ENCODE data around the gene RAPGEF3. TPM values are rescaled to one million over a fixed set of nuclear protein-coding genes. Genes with fewer than 3 reads are reported as not detected.

The RAPGEF3 gene, protein sequence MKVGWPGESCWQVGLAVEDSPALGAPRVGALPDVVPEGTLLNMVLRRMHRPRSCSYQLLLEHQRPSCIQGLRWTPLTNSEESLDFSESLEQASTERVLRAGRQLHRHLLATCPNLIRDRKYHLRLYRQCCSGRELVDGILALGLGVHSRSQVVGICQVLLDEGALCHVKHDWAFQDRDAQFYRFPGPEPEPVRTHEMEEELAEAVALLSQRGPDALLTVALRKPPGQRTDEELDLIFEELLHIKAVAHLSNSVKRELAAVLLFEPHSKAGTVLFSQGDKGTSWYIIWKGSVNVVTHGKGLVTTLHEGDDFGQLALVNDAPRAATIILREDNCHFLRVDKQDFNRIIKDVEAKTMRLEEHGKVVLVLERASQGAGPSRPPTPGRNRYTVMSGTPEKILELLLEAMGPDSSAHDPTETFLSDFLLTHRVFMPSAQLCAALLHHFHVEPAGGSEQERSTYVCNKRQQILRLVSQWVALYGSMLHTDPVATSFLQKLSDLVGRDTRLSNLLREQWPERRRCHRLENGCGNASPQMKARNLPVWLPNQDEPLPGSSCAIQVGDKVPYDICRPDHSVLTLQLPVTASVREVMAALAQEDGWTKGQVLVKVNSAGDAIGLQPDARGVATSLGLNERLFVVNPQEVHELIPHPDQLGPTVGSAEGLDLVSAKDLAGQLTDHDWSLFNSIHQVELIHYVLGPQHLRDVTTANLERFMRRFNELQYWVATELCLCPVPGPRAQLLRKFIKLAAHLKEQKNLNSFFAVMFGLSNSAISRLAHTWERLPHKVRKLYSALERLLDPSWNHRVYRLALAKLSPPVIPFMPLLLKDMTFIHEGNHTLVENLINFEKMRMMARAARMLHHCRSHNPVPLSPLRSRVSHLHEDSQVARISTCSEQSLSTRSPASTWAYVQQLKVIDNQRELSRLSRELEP
- 1 to 10 TPM; 1.1 to 1.4 TPM for total RNA-seq

DNA sequence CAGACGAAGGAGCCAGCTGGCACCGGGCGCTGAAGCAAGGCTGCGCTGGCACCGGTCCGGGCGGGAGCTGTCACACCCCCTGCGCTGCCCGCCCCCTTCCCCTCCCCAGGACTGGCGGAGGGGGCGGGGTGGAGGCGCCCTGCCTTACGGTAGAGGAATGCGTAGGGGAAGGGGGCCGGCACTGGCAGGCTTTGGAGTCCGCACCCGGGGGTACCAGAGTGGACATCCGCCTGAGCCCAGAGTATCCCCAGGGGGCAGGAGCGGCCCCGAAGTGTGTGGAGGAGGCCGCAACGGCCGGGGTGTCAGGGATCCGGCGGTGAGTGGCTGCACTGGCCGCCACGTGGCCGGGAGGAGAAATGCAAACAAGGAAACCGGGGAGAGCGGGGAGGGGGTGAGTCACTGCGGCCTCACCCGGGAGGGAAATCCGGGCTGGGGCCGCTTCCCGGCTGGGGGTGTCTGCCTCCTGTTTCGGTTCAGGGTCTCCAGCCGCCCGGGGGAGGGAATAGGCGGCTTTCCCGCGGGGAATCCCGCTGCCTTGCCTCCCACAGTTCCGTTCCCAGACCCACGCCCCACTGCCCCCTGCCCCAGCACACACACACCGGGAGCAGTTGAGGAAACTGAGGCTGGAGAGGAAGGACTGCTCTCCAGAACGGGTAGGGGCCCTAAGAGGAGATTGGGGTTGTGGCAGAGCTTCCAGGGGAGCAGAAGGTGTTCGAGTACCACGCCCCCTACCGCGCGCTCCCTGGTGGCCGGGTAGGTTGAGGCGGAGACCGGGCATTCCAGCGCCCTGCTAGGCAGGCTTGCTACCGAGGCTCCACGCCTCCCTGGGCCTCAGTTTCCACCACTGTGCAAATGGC is at the start of gene RAPGEF3:
RAPGEF3 (minus strand) TSS at position 47 of the 857 bp plus-strand sequence. CDS start 324 bp downstream, outside the sequence.
- CTCF ChIA-PET: interaction anchor here (0.8 to 14.0 kb wide), 8 partner anchors 9 to 146 kb away, joined by 3 to 147 read pairs (median 8); partner anchors contain the start of genes SLC48A1 and VDR
- POLR2A ChIA-PET: interaction anchor here (0.6 kb wide), 2 partner anchors 331 to 402 kb away, joined by 3 to 7 read pairs; no protein-coding TSS in a partner anchor

DNA sequence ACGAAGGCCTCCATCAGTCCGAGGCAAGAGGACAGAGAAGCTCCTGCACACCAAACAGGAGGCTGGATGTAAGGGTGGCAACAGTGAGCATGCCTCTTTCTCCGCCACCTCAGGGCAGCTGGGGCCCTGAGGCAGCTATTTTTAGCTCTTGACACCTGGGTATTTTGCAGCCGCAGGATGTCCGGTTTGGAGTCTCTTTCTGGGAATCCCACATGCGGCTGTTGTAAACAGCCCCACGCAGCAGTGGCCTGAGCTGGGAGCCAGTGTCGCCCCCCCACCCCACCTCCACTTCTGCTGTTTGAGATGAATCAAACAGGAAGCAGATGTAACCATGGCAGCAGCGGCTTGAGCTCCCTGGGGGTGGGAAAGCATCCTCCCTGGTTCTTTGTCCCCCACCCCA is 49.4 kb upstream of the RAPGEF3 start:
- ChIA-PET CTCF (interaction anchor here (0.9 to 12.3 kb wide), 11 partner anchors 10 to 93 kb away, joined by 3 to 185 read pairs (median 4); partner anchors contain the start of genes HDAC7 and SLC48A1), POLR2A (interaction anchor here (0.8 to 2.8 kb wide), 8 partner anchors 10 to 77 kb away, joined by 4 to 39 read pairs (median 6); partner anchors contain the start of gene HDAC7)

DNA sequence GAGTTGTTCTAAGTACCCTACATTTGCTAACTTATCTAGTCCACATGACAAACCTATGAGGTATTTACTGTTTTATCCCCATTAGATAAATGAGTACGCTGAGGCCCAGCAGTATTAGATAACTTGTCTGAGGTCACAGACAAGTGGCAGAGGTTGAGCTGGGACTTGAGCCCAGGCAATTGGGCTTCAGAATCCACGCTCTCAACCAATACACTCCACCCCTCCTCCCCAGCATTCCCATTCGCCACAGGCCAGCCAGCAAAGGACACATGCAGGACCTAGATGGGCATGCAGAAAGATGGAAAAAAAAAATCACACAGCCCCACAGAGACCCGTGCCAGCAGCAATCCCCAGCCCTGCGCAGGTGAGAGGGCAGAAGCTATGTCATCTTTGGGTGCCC is 48.7 kb upstream of the RAPGEF3 start:
- POLR2A ChIA-PET: interaction anchor here (1.2 to 2.8 kb wide), 7 partner anchors 9 to 78 kb away, joined by 4 to 39 read pairs (median 8); partner anchors contain the start of gene HDAC7
- CTCF ChIA-PET: interaction anchor here (0.9 to 12.3 kb wide), 11 partner anchors 10 to 92 kb away, joined by 3 to 185 read pairs (median 4); partner anchors contain the start of gene HDAC7

DNA sequence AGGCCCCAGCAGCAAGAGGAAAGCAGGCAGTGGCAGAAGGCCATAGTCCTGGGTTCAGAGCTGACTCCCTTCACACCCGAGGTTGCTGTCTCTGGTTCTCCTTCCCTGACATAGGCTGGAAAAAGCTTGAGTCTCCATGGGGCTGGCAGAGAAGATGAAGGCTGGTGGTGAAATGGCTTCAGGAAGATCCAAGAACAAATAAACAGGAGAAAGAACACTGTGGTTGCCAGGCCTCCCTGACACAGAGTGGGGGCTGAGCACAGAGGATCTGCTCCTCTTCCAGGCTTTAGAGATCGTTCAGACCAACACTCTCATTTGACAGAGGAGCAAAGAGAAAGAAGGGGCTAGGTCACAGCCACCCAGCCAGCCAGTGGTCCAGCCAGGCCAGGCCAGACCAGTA is 46.7 kb upstream of the RAPGEF3 start:
- ChIA-PET CTCF (interaction anchor here (1.0 to 12.3 kb wide), 3 partner anchors 32 to 90 kb away, joined by 3 to 185 read pairs (median 3); no protein-coding TSS in a partner anchor), POLR2A (interaction anchor here (1.1 kb wide), 1 partner anchor 26 kb away, joined by 5 read pairs; no protein-coding TSS in a partner anchor)

DNA sequence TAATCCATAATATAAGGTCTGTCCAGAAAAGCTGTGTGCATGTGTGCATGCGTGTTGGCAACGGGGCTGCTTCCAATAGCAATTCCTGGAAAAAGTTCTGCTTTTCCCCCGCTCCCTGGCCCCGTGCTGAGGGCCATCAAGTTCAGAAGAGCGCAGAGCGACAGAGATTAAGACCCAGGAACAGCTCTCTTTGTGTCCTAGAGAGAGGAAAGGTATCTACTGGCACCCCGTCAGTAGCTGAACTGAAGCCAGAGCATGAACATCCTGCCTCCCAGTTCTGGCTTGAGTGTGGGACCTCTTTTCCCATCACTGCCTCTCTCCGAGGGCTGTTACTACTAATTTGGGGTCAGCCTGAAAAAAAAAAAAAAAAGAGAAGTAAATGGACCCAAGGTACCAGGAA is 45.5 kb upstream of the RAPGEF3 start:
- POLR2A ChIA-PET: interaction anchor here (1.1 kb wide), 1 partner anchor 28 kb away, joined by 5 read pairs; no protein-coding TSS in a partner anchor
- CTCF ChIA-PET: interaction anchor here (0.5 to 12.3 kb wide), 7 partner anchors 9 to 88 kb away, joined by 3 to 185 read pairs (median 3); no protein-coding TSS in a partner anchor

DNA sequence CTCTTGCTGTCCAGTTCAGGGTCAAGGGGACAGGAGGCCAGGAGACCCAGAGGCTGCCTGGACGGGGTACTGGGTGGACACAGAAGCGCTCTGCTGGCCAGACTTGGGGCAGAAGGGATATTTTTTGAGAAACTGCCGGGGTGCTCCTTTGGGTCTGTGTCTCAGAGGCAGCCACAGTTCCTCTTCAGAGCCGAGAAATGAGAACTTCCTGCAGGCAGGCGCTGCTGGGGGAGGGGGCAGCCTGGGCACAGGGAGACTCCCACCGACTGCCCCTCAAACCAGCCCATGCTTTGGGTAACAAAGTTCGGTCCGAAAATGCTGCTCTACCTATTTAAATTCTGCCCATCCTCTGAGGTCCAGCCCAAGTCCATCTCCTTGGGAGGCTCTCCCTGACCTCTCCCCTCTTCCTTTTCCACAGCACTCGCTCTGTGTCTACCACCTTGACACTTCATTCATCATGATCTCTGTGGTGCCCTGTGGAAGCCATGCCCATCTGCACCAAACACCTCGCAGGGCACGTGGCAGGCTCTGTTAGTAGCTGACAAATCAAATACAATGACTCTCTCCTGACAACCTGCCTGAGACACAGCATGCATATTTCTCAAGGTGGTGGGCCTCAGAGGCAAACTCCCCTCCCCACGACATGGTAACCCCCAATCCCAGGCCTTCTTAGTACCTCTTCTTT is 44.7 kb upstream of the RAPGEF3 start:
- CTCF ChIA-PET: interaction anchor here (1.1 to 12.3 kb wide), 6 partner anchors 8 to 88 kb away, joined by 3 to 185 read pairs (median 9); no protein-coding TSS in a partner anchor
- POLR2A ChIA-PET: no interaction called here

DNA sequence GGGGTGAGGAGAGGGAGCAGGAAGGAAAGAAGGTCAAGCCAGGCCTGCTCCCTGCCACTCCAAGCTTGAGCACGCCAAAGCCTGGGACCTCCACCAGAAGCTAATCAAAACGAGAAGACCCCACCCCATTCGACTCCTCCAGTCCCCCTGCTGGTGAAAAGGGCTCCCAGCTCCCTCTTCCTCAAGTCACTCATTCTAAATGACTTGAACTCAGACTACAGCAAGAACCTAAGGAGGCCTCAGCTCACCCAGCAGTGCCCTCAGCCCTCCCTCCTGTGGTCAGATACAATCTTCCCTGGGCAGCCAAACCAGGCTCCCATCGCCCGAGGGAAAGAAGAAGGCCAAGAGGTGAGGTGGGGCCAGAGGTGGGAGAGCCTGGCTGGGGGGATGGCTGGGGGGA is 43.6 kb upstream of the RAPGEF3 start:
- ChIA-PET POLR2A (interaction anchor here (1.0 kb wide), 1 partner anchor 17 kb away, joined by 3 read pairs; the partner anchor contains the start of gene HDAC7), CTCF (interaction anchor here (0.9 to 3.5 kb wide), 7 partner anchors 8 to 36 kb away, joined by 3 to 13 read pairs (median 5); no protein-coding TSS in a partner anchor)

DNA sequence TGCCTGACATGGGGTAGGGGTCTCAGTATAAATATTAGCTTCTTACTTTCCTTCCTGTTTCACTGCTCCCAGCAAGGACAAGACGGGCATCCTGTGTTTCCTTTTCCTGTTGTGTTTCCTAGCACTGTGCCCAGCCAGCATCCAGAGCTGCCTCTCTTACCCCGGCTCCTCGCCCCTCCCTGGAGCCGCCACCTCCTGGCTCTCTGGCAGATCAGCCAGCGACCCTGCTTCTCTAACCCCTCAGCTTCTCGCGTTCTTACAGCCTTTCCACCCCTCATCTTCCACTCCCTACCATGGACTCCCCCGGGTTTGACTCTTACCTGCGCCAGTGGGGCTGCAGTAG is 43.2 kb upstream of the RAPGEF3 start:
- POLR2A ChIA-PET: interaction anchor here (1.0 kb wide), 2 partner anchors 17 to 31 kb away, joined by 3 to 4 read pairs; partner anchors contain the start of gene HDAC7

DNA sequence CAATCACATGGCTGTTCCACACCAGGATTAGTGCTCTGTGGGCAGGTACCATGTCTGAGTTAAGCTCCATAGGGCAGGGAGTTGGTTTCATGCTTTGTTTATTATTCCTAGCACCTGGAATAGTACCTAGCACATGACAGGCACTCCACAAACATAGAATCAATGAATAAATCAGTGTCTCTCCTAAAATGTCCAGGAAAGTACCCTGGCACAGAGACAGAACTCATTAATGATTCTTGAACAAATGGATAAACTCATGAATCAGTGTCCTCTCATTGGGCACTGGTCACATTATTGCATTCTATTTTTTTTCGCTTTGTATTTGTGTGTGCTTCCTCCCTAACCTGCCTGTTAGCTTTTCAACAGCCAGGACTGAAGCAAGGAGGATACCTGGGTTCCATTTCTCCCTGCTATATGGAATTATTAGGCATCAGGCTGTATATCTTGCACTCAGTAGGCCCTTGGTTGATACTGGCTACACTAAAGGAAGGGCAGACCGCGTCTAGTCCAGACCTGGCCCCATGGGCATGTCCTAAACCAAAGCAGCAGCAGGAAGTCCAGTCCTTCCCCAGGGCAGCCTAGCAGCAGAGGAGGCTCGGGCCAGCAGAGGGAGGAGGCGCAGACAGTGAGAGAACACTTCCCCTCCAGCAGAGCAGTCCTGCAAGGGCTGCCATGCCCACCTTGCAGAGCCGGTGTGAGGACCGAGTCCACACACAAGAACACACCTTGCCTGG is 42.7 kb upstream of the RAPGEF3 start:
- ChIA-PET CTCF (interaction anchor here (0.9 to 3.5 kb wide), 9 partner anchors 9 to 60 kb away, joined by 3 to 13 read pairs (median 5); no protein-coding TSS in a partner anchor), POLR2A (interaction anchor here (1.0 kb wide), 1 partner anchor 32 kb away, joined by 4 read pairs; no protein-coding TSS in a partner anchor)

More for the DNA sequence above, 43.2 kb upstream of the RAPGEF3 start:
- CTCF ChIA-PET: interaction anchor here (0.9 to 3.5 kb wide), 9 partner anchors 9 to 60 kb away, joined by 3 to 13 read pairs (median 5); no protein-coding TSS in a partner anchor

DNA sequence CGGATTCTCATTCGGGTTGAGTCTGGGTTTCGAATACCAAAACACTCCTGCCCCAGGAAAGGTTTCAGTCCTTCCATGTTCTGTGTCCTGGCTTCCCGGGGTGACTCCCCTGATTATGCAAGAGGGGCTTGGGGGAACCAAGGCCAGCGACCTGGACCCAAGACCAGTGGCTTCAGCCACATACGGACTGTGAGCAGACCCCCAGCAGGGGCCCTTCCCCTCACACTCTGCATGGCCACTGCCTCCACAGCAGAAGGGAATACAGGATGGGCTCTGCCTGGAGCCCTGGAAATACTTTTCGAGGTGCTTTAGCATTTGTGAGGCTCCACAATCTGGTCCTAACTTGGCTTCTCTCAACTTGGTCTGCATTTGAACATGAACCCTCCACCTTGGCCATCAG is 41.9 kb upstream of the RAPGEF3 start:
- CTCF ChIA-PET: interaction anchor here (1.3 to 3.5 kb wide), 7 partner anchors 12 to 85 kb away, joined by 3 to 13 read pairs (median 5); no protein-coding TSS in a partner anchor
- POLR2A ChIA-PET: no interaction called here

DNA sequence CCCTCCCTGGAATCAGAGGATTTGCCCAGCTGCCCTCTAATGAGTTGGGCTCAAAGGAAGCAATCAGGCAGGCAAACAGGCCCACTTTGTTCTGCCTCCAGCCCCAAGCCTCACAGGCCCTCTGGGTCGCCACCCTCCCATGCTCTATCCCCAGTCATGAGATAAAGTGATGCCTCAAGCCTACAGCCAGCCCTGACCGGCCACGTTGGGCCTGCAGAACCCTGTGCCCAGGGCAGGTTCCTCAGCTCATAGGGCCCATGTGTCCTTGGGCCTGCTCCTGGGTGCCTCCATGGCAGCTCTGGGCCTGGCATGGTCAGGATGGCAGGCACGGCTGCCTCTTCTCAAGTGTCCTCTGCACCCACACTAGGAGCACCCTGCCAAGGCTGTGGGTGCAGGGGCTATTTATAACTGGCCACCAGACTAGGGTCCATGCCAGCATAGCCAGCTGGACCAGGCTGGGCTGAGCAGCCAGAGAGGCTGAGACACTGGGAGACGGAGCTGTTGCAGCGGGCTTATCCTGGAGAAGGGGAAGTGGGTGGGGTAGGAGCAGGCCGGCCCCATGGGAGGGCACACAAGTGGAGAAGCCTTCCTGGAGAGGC is 40.8 kb upstream of the RAPGEF3 start:
- ChIA-PET CTCF (interaction anchor here (1.5 to 2.6 kb wide), 2 partner anchors 39 to 84 kb away, joined by 4 to 20 read pairs; no protein-coding TSS in a partner anchor), POLR2A (no interaction called here)

DNA sequence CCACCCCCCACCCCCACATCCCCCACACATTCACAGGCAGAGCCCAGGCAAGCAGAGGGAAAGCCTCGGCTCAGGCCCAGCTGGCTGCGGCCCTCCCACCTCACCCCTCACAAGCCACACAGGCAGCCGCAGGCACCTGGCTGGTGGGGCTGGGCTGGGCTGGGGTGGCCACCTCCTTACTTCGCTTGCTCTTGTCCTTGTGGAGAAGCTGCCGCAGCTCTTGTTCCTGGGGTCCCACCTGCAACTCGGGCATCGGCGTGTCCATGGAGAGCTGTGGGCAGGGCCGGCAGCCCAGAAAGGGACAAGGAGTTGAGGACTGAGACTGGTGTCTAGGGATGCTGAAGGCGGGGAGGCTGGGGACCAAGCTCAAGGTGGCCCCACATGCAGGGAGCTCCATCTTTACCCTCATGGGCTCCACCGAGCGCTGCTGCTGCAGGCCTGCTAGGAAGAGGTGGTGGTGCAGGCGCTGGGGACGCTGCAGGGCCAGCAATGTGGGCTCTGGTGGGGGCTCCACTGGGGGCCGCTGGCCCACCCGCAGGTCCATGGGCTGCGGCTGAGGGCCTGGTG is 39.8 kb upstream of the RAPGEF3 start:
- ChIA-PET CTCF (interaction anchor here (0.8 to 2.6 kb wide), 6 partner anchors 9 to 56 kb away, joined by 3 to 20 read pairs (median 4); no protein-coding TSS in a partner anchor), POLR2A (interaction anchor here (1.2 to 1.4 kb wide), 2 partner anchors 10 to 20 kb away, joined by 4 read pairs; no protein-coding TSS in a partner anchor)

DNA sequence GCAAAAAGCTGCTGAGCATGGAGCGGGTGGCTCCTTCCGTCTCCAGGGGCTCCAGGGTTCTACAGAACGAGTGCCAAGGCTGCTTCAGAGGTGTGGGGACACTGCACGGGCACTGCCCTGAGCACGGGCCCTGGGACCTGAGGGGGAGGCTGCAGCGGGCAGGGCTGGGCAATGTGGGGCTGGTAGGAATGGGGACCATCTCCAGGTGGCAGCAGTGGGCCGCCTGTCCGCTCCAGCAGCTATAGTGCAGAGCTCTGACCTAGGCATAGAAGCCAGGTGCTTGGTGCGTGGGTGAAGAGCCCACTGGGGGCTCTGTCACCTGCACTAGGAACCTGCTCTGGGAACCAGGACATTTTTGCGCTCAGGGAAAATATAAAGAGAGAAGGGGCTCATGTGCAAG is 38.8 kb upstream of the RAPGEF3 start:
- CTCF ChIA-PET: interaction anchor here (0.7 to 2.6 kb wide), 9 partner anchors 11 to 89 kb away, joined by 3 to 20 read pairs (median 3); no protein-coding TSS in a partner anchor
- POLR2A ChIA-PET: interaction anchor here (0.7 to 1.4 kb wide), 3 partner anchors 19 to 41 kb away, joined by 4 read pairs; no protein-coding TSS in a partner anchor

DNA sequence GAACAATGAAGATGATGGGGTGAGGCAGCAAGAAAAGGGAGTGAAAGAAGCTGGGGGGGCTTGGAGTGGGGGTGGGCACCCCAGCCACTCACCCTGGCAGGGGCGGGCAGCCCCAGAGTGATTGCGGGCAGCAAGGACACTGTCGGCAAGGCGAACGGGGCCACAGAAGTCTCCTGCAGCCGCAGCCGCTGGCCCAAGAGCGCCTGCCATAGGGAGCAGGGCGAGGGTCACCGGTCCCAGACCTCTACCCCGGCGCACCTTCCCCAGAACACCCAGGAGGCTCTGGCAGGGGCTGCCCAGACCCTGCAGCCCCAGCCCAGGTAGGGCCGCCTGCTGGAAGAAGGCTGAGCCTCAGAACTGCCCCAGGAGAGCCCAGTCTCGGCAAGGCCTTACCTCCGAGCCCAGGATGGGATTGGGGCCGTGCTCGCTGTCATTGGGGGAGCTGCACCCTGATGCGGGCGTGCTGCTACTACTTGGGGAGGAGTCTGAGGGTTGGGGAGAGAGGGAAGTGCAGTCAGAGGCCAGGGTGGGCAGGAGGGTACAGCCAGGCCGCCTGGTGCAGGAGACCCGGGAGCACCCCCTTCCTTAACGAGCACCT is 37.2 kb upstream of the RAPGEF3 start:
- ChIA-PET POLR2A (interaction anchor here (0.6 kb wide), 2 partner anchors 156 to 165 kb away, joined by 5 to 7 read pairs; no protein-coding TSS in a partner anchor), CTCF (interaction anchor here (0.8 to 0.9 kb wide), 2 partner anchors 8 to 16 kb away, joined by 3 to 6 read pairs; no protein-coding TSS in a partner anchor)

All from activated CD8-positive, alpha-beta memory T cell treated with anti-CD3 and anti-CD28 coated beads for 36 hours (primary cell).